Right hindlimb (tissue), 1 donor: ENCODE data around the gene TRIM6.
A peak's percentile ranks its signal among the peaks of the same experiment; 100 is the strongest.
"Not testable (repeated sequence)": the region's sequence is repeated elsewhere in the genome, so short reads cannot be mapped to it uniquely, and the experiment has no call there.

Source experiments
- DNase-seq: peaks from one replicate; pipeline ENCODE4 v3.0.0-alpha.2; 2018

TRIM6 gene

GRCh38 chr11:5596607-5597201 is at the start of gene TRIM6:
TRIM6 (plus strand) TSS chr11:5596637; CDS start chr11:5596898, 261 bp downstream.
- peak; percentile 74 for DNase-seq

- DNase-seq, result no peak
Observed at GRCh38 chr11:5547982-5548381, 48.5 kb upstream of the TRIM6 start.

GRCh38 chr11:5548440-5548839 is 48.0 kb upstream of the TRIM6 start, which contains the start of gene OR52H1:
OR52H1 (minus strand) TSS chr11:5548540; CDS start chr11:5545505, 3,035 bp downstream.
- DNase-seq, result no peak

- no peak for DNase-seq
Observed at GRCh38 chr11:5550440-5551095, 45.9 kb upstream of the TRIM6 start.

GRCh38 chr11:5553343-5553742 is 43.1 kb upstream of the TRIM6 start:
- no peak for DNase-seq

- DNase-seq, result no peak
Observed at GRCh38 chr11:5556596-5557188, 39.7 kb upstream of the TRIM6 start.

GRCh38 chr11:5557751-5558150 is 38.7 kb upstream of the TRIM6 start:
- no peak for DNase-seq

- no peak for DNase-seq
Observed at GRCh38 chr11:5564259-5565019, 32.0 kb upstream of the TRIM6 start.

GRCh38 chr11:5574654-5575053 is 21.8 kb upstream of the TRIM6 start:
- no peak for DNase-seq

GRCh38 chr11:5575152-5575551 is 21.3 kb upstream of the TRIM6 start:
- no peak for DNase-seq

- no peak for DNase-seq
Observed at GRCh38 chr11:5577101-5577500, 19.3 kb upstream of the TRIM6 start.

GRCh38 chr11:5580577-5580976 is 15.9 kb upstream of the TRIM6 start, which contains the start of gene OR52B6:
OR52B6 (plus strand) TSS chr11:5580877; CDS start chr11:5580877, 0 bp downstream.
- no peak for DNase-seq

GRCh38 chr11:5581014-5581413 is 15.4 kb upstream of the TRIM6 start:
- DNase-seq, result no peak

GRCh38 chr11:5584458-5584857 is 12.0 kb upstream of the TRIM6 start:
- DNase-seq, result not testable (repeated sequence)

- not testable (repeated sequence) for DNase-seq
Observed at GRCh38 chr11:5589906-5590305, 6.5 kb upstream of the TRIM6 start.

GRCh38 chr11:5591613-5592012 is 4.8 kb upstream of the TRIM6 start:
- DNase-seq, result no peak

- DNase-seq, result no peak
Observed at GRCh38 chr11:5592615-5593014, 3.8 kb upstream of the TRIM6 start.

GRCh38 chr11:5593146-5593545 is 3.3 kb upstream of the TRIM6 start:
- DNase-seq, result no peak

GRCh38 chr11:5597953-5598352 is 1.5 kb downstream of the TRIM6 start:
- no peak for DNase-seq

GRCh38 chr11:5600374-5600851 is 4.0 kb downstream of the TRIM6 start:
- peak; percentile 63 for DNase-seq

- DNase-seq, result not testable (repeated sequence)
Observed at GRCh38 chr11:5602791-5603190, 6.4 kb downstream of the TRIM6 start.

- peak; percentile 39 for DNase-seq
Observed at GRCh38 chr11:5603326-5603725, 6.9 kb downstream of the TRIM6 start.

GRCh38 chr11:5604896-5605295 is 8.5 kb downstream of the TRIM6 start:
- DNase-seq, result no peak
